ENCODE data around the gene RPLP1.

DNA sequence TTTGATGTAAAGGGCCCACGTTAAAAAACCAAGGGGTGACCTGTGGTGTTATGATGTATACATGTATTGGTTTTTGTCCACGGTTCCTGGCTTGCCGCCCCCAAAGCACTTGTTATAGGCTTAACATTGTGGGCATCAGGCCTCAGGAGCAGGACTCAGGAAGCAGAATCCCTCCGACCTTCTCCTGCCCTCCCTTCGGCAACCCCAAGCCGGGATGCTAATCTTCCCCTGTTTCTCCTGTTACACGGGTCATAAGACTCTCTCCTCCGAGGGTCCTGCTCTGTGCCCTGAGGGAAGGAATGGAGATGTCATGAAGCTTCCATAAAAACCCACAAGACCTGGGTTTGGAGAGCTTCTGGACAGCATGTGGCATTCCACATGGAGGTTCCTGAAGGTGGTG lies 48.8 kb downstream of the RPLP1 start:
- TF ChIP-seq POLR2A (IDR thresholded peaks at IDR 0.05) = no peak
- TF ChIP-seq, protein P1, sequence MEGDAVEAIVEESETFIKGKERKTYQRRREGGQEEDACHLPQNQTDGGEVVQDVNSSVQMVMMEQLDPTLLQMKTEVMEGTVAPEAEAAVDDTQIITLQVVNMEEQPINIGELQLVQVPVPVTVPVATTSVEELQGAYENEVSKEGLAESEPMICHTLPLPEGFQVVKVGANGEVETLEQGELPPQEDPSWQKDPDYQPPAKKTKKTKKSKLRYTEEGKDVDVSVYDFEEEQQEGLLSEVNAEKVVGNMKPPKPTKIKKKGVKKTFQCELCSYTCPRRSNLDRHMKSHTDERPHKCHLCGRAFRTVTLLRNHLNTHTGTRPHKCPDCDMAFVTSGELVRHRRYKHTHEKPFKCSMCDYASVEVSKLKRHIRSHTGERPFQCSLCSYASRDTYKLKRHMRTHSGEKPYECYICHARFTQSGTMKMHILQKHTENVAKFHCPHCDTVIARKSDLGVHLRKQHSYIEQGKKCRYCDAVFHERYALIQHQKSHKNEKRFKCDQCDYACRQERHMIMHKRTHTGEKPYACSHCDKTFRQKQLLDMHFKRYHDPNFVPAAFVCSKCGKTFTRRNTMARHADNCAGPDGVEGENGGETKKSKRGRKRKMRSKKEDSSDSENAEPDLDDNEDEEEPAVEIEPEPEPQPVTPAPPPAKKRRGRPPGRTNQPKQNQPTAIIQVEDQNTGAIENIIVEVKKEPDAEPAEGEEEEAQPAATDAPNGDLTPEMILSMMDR (IDR thresholded peaks at IDR 0.05) = no peak
